H9 (cell line): ENCODE measurements around the gene KIAA0753. TPM values are rescaled to one million over a fixed set of nuclear protein-coding genes. Genes with fewer than 3 reads are reported as not detected.

Experiments used
- DNase-seq: peaks from one replicate; pipeline ENCODE4 v3.0.0-alpha.2; 2017
- H2AFZ ChIP-seq: one replicate; pipeline ENCODE4 v1.6.1; 2013; ENCODE audit warnings: mild to moderate bottlenecking, low read length, control low read depth, moderate library complexity
- H2AK5ac ChIP-seq: 2 replicates; pipeline ENCODE4 v1.6.1; 2013; ENCODE audit warnings: low read length, control low read depth, mixed read lengths; ENCODE audit not compliant: insufficient read length
- H2BK120ac ChIP-seq: one replicate; pipeline ENCODE4 v1.6.1; 2013; ENCODE audit warnings: low read depth, mild to moderate bottlenecking, low read length, control low read depth, inconsistent platforms; ENCODE audit not compliant: poor library complexity, severe bottlenecking
- H2BK12ac ChIP-seq: 2 replicates; pipeline ENCODE4 v1.6.1; 2013; ENCODE audit warnings: low read length, control low read depth, mixed read lengths, low read depth; ENCODE audit not compliant: insufficient read length
- H2BK15ac ChIP-seq: 2 replicates; pipeline ENCODE4 v1.6.1; 2013; ENCODE audit warnings: low read depth, low read length, control low read depth
- H2BK20ac ChIP-seq: one replicate; pipeline ENCODE4 v1.6.1; 2013; ENCODE audit warnings: low read depth, mild to moderate bottlenecking, low read length, control low read depth, inconsistent platforms; ENCODE audit not compliant: poor library complexity, severe bottlenecking
- H2BK5ac ChIP-seq: 2 replicates; pipeline ENCODE4 v1.6.1; 2013; ENCODE audit warnings: low read length, control low read depth, mixed read lengths; ENCODE audit not compliant: insufficient read length
- H3K14ac ChIP-seq: 2 replicates; pipeline ENCODE4 v1.6.1; 2013; ENCODE audit warnings: low read length, control low read depth; ENCODE audit not compliant: insufficient read depth
- H3K18ac ChIP-seq: 2 replicates; pipeline ENCODE4 v1.6.1; 2013; ENCODE audit warnings: low read depth, mild to moderate bottlenecking, mixed read lengths, low read length, control low read depth; ENCODE audit not compliant: insufficient read length
- H3K23ac ChIP-seq: 2 replicates; pipeline ENCODE4 v1.6.1; 2013; ENCODE audit warnings: low read length, control low read depth, mixed read lengths, low read depth; ENCODE audit not compliant: insufficient read length
- H3K23me2 ChIP-seq: 2 replicates; pipeline ENCODE4 v1.6.1; 2013; ENCODE audit warnings: low read depth, mild to moderate bottlenecking, mixed read lengths, low read length, control low read depth; ENCODE audit not compliant: insufficient read length, poor library complexity, severe bottlenecking
- H3K27ac ChIP-seq: 2 replicates; pipeline ENCODE4 v1.5.1; 2013; ENCODE audit warnings: low read length, control low read depth, mixed read lengths, low read depth; ENCODE audit not compliant: insufficient read length
- H3K27me3 ChIP-seq: 2 replicates; pipeline ENCODE4 v1.6.1; 2013; ENCODE audit warnings: low read length, control low read depth, inconsistent platforms; ENCODE audit not compliant: insufficient read depth
- H3K4ac ChIP-seq: 2 replicates; pipeline ENCODE4 v1.6.1; 2013; ENCODE audit warnings: low read depth, mild to moderate bottlenecking, control low read depth, inconsistent platforms, low read length, moderate library complexity
- H3K4me1 ChIP-seq: 2 replicates; pipeline ENCODE4 v1.6.1; 2013; ENCODE audit warnings: low read length, control low read depth, inconsistent platforms; ENCODE audit not compliant: insufficient read depth
- H3K4me2 ChIP-seq: 2 replicates; pipeline ENCODE4 v1.6.1; 2013; ENCODE audit warnings: low read length, control low read depth, mixed read lengths; ENCODE audit not compliant: insufficient read length, insufficient read depth
- H3K56ac ChIP-seq: 2 replicates; pipeline ENCODE4 v1.6.1; 2013; ENCODE audit warnings: low read depth, mild to moderate bottlenecking, mixed read lengths, low read length, control low read depth; ENCODE audit not compliant: insufficient read length
- H3K79me1 ChIP-seq: 2 replicates; pipeline ENCODE4 v1.6.1; 2013; ENCODE audit warnings: low read depth, mild to moderate bottlenecking, moderate library complexity, low read length, control low read depth, inconsistent platforms; ENCODE audit not compliant: insufficient read depth, poor library complexity, severe bottlenecking
- H3K79me2 ChIP-seq: 2 replicates; pipeline ENCODE4 v1.6.1; 2013; ENCODE audit warnings: low read length, control low read depth, inconsistent platforms; ENCODE audit not compliant: insufficient read depth
- H3K9ac ChIP-seq: 2 replicates; pipeline ENCODE4 v1.6.1; 2013; ENCODE audit warnings: low read length, control low read depth, mixed read lengths; ENCODE audit not compliant: insufficient read length; ENCODE audit errors: extremely low read depth
- H3K9me3 ChIP-seq: one replicate; pipeline ENCODE4 v1.6.1; 2013; ENCODE audit warnings: low read depth, low read length, inconsistent platforms; ENCODE audit not compliant: control insufficient read depth
- H3T11ph ChIP-seq: one replicate; pipeline ENCODE4 v1.6.1; 2013; ENCODE audit warnings: mild to moderate bottlenecking, low read length, control low read depth, inconsistent platforms
- H4K20me1 ChIP-seq: one replicate; pipeline ENCODE4 v1.6.1; 2013; ENCODE audit not compliant: control insufficient read depth, insufficient read length, insufficient read depth
- H4K5ac ChIP-seq: 2 replicates; pipeline ENCODE4 v1.6.1; 2013; ENCODE audit warnings: low read depth, mild to moderate bottlenecking, mixed read lengths, low read length, control low read depth; ENCODE audit not compliant: insufficient read length
- H4K8ac ChIP-seq: replicated peaks from 2 replicates; pipeline ENCODE4 v1.6.1; 2013; ENCODE audit warnings: low read length, control low read depth, mixed read lengths, low read depth; ENCODE audit not compliant: insufficient read length
- H4K91ac ChIP-seq: 2 replicates; pipeline ENCODE4 v1.6.1; 2013; ENCODE audit warnings: low read depth, mild to moderate bottlenecking, moderate library complexity, mixed read lengths, low read length, control low read depth; ENCODE audit not compliant: insufficient read length
- H3K27ac Mint-ChIP-seq, 3 experiments: 2 replicates in 2 of 3; 3 replicates in 1 of 3; pipeline ENCODE4 v1.8.0; 2020 to 2021; ENCODE audit warnings: mixed read lengths in 3 of 3, mild to moderate bottlenecking in 1 of 3, moderate library complexity in 1 of 3
- H3K27me3 Mint-ChIP-seq: 2 replicates; pipeline ENCODE4 v1.8.0; 2021; ENCODE audit warnings: low read depth, mild to moderate bottlenecking, moderate library complexity, mixed read lengths
- H3K36me3 Mint-ChIP-seq, 3 experiments: 2 replicates in 2 of 3; 3 replicates in 1 of 3; pipeline ENCODE4 v1.8.0; 2020 to 2021; ENCODE audit warnings: low read depth in 3 of 3, mixed read lengths in 3 of 3; ENCODE audit not compliant: insufficient read depth in 1 of 3
- H3K4me1 Mint-ChIP-seq, 2 experiments: 2 replicates each; pipeline ENCODE4 v1.8.0; 2020; ENCODE audit warnings: mixed read lengths in 2 of 2
- H3K4me3 Mint-ChIP-seq, 2 experiments: 2 replicates in 1 of 2; 3 replicates in 1 of 2; pipeline ENCODE4 v1.8.0; 2020 to 2021; ENCODE audit warnings: mild to moderate bottlenecking in 2 of 2, mixed read lengths in 2 of 2, moderate library complexity in 1 of 2
- H3K9me3 Mint-ChIP-seq, 2 experiments: 2 replicates in 1 of 2; 3 replicates in 1 of 2; pipeline ENCODE4 v1.8.0; 2020; ENCODE audit warnings: mild to moderate bottlenecking in 2 of 2, mixed read lengths in 2 of 2, moderate library complexity in 1 of 2
- CTCF ChIP-seq: fragments of 200-600 bp; sonication (generic); conservative IDR thresholded peaks from 3 replicates; pipeline ENCODE4 v1.8.0; 2021; ENCODE audit warnings: antibody characterized with exemption, mild to moderate bottlenecking
- WGBS: extraction: QIAGEN DNeasy Blood & Tissue Kit; methylation state at CpG from one replicate; pipeline ENCODE4 v1.1.7; 2013; ENCODE audit warnings: missing lambda C conversion rate, low lambda C conversion rate, mixed read lengths; ENCODE audit not compliant: insufficient read length; ENCODE audit errors: extremely low coverage; 5-methylcytosine and 5-hydroxymethylcytosine counted together
- total RNA-seq: library from RNA; stranded (reverse); gene quantifications from 2 replicates; pipeline ENCODE4 v1.2.1, GENCODE V29; 2021

Gene KIAA0753
- total RNA-seq, 1 experiment from 2014 or later = 37.2 TPM

- no peaks in the 10 kb centered on the region for H3K9me3 Mint-ChIP-seq
- H3K27me3 ChIP-seq = no peaks in the 10 kb centered on the region; the same call in 1 of the 2 replicates
- no peaks in the 10 kb centered on the region for H3K79me2 ChIP-seq
- no peak overlapping the region for H3K56ac ChIP-seq
- no peak overlapping the region for H2BK12ac ChIP-seq
- no peak overlapping the region for H3K18ac ChIP-seq
- H2BK20ac ChIP-seq = no peak overlapping the region
- no peak overlapping the region for H3K4me3 Mint-ChIP-seq
- peaks cover 5% of the 10 kb centered on the region in 2 experiments; a peak in 3 of 4 replicates for H3K4me1 Mint-ChIP-seq
- H4K20me1 ChIP-seq = no peaks in the 10 kb centered on the region
- no peaks in the 10 kb centered on the region; a peak in 1 of 7 replicates for H3K36me3 Mint-ChIP-seq
- H3K14ac ChIP-seq = no peak overlapping the region
- H3K23ac ChIP-seq = no peak overlapping the region
- H2AFZ ChIP-seq = no peak overlapping the region
- no peak overlapping the region for H4K5ac ChIP-seq
- no peak overlapping the region for H3K9ac ChIP-seq
- H3K27ac Mint-ChIP-seq = peak overlapping the region in 1 of 3 experiments; percentile 65; a peak in 1 of 7 replicates
- H3K23me2 ChIP-seq = no peaks in the 10 kb centered on the region
- no peaks in the 10 kb centered on the region for H3K79me1 ChIP-seq
- no peak overlapping the region for H4K8ac ChIP-seq
- H3K27ac ChIP-seq = no peak overlapping the region
- DNase-seq = no peak
- no peak overlapping the region for H3T11ph ChIP-seq
- no peak overlapping the region for H2BK15ac ChIP-seq
- no CpG with 5 or more reads among the region's 13 CpGs for WGBS
- H3K9me3 ChIP-seq = no peaks in the 10 kb centered on the region
- no peak overlapping the region for H3K4ac ChIP-seq
- H2AK5ac ChIP-seq = no peak overlapping the region
- no peak for TF ChIP-seq CTCF
- H2BK120ac ChIP-seq = no peak overlapping the region
- peaks cover 2% of the 10 kb centered on the region; the same call in 1 of the 2 replicates for H3K27me3 Mint-ChIP-seq
- H3K4me2 ChIP-seq = no peak overlapping the region
- H4K91ac ChIP-seq = no peak overlapping the region
- H2BK5ac ChIP-seq = no peak overlapping the region
- no peaks in the 10 kb centered on the region for H3K4me1 ChIP-seq
Measured at GRCh38 chr17:6674586-6674985, 34.1 kb upstream of the KIAA0753 start.
